H9 (cell line): Measurements from ENCODE around the gene CNNM4. TPM values are rescaled to one million over a fixed set of nuclear protein-coding genes. Genes with fewer than 3 reads are reported as not detected.
A peak's percentile ranks its signal among the peaks of the same experiment; 100 is the strongest.

Source experiments
- DNase-seq: peaks from one replicate; pipeline ENCODE4 v3.0.0-alpha.2; 2017
- H2AFZ ChIP-seq: one replicate; pipeline ENCODE4 v1.6.1; 2013; ENCODE audit warnings: mild to moderate bottlenecking, low read length, control low read depth, moderate library complexity
- H2AK5ac ChIP-seq: 2 replicates; pipeline ENCODE4 v1.6.1; 2013; ENCODE audit warnings: low read length, control low read depth, mixed read lengths; ENCODE audit not compliant: insufficient read length
- H2BK120ac ChIP-seq: one replicate; pipeline ENCODE4 v1.6.1; 2013; ENCODE audit warnings: low read depth, mild to moderate bottlenecking, low read length, control low read depth, inconsistent platforms; ENCODE audit not compliant: poor library complexity, severe bottlenecking
- H2BK12ac ChIP-seq: 2 replicates; pipeline ENCODE4 v1.6.1; 2013; ENCODE audit warnings: low read length, control low read depth, mixed read lengths, low read depth; ENCODE audit not compliant: insufficient read length
- H2BK15ac ChIP-seq: 2 replicates; pipeline ENCODE4 v1.6.1; 2013; ENCODE audit warnings: low read depth, low read length, control low read depth
- H2BK20ac ChIP-seq: one replicate; pipeline ENCODE4 v1.6.1; 2013; ENCODE audit warnings: low read depth, mild to moderate bottlenecking, low read length, control low read depth, inconsistent platforms; ENCODE audit not compliant: poor library complexity, severe bottlenecking
- H2BK5ac ChIP-seq: 2 replicates; pipeline ENCODE4 v1.6.1; 2013; ENCODE audit warnings: low read length, control low read depth, mixed read lengths; ENCODE audit not compliant: insufficient read length
- H3K14ac ChIP-seq: 2 replicates; pipeline ENCODE4 v1.6.1; 2013; ENCODE audit warnings: low read length, control low read depth; ENCODE audit not compliant: insufficient read depth
- H3K18ac ChIP-seq: 2 replicates; pipeline ENCODE4 v1.6.1; 2013; ENCODE audit warnings: low read depth, mild to moderate bottlenecking, mixed read lengths, low read length, control low read depth; ENCODE audit not compliant: insufficient read length
- H3K23ac ChIP-seq: 2 replicates; pipeline ENCODE4 v1.6.1; 2013; ENCODE audit warnings: low read length, control low read depth, mixed read lengths, low read depth; ENCODE audit not compliant: insufficient read length
- H3K23me2 ChIP-seq: 2 replicates; pipeline ENCODE4 v1.6.1; 2013; ENCODE audit warnings: low read depth, mild to moderate bottlenecking, mixed read lengths, low read length, control low read depth; ENCODE audit not compliant: insufficient read length, poor library complexity, severe bottlenecking
- H3K27ac ChIP-seq: 2 replicates; pipeline ENCODE4 v1.5.1; 2013; ENCODE audit warnings: low read length, control low read depth, mixed read lengths, low read depth; ENCODE audit not compliant: insufficient read length
- H3K27me3 ChIP-seq: 2 replicates; pipeline ENCODE4 v1.6.1; 2013; ENCODE audit warnings: low read length, control low read depth, inconsistent platforms; ENCODE audit not compliant: insufficient read depth
- H3K4ac ChIP-seq: 2 replicates; pipeline ENCODE4 v1.6.1; 2013; ENCODE audit warnings: low read depth, mild to moderate bottlenecking, control low read depth, inconsistent platforms, low read length, moderate library complexity
- H3K4me1 ChIP-seq: 2 replicates; pipeline ENCODE4 v1.6.1; 2013; ENCODE audit warnings: low read length, control low read depth, inconsistent platforms; ENCODE audit not compliant: insufficient read depth
- H3K4me2 ChIP-seq: 2 replicates; pipeline ENCODE4 v1.6.1; 2013; ENCODE audit warnings: low read length, control low read depth, mixed read lengths; ENCODE audit not compliant: insufficient read length, insufficient read depth
- H3K56ac ChIP-seq: 2 replicates; pipeline ENCODE4 v1.6.1; 2013; ENCODE audit warnings: low read depth, mild to moderate bottlenecking, mixed read lengths, low read length, control low read depth; ENCODE audit not compliant: insufficient read length
- H3K79me1 ChIP-seq: 2 replicates; pipeline ENCODE4 v1.6.1; 2013; ENCODE audit warnings: low read depth, mild to moderate bottlenecking, moderate library complexity, low read length, control low read depth, inconsistent platforms; ENCODE audit not compliant: insufficient read depth, poor library complexity, severe bottlenecking
- H3K79me2 ChIP-seq: 2 replicates; pipeline ENCODE4 v1.6.1; 2013; ENCODE audit warnings: low read length, control low read depth, inconsistent platforms; ENCODE audit not compliant: insufficient read depth
- H3K9ac ChIP-seq: 2 replicates; pipeline ENCODE4 v1.6.1; 2013; ENCODE audit warnings: low read length, control low read depth, mixed read lengths; ENCODE audit not compliant: insufficient read length; ENCODE audit errors: extremely low read depth
- H3K9me3 ChIP-seq: one replicate; pipeline ENCODE4 v1.6.1; 2013; ENCODE audit warnings: low read depth, low read length, inconsistent platforms; ENCODE audit not compliant: control insufficient read depth
- H3T11ph ChIP-seq: one replicate; pipeline ENCODE4 v1.6.1; 2013; ENCODE audit warnings: mild to moderate bottlenecking, low read length, control low read depth, inconsistent platforms
- H4K20me1 ChIP-seq: one replicate; pipeline ENCODE4 v1.6.1; 2013; ENCODE audit not compliant: control insufficient read depth, insufficient read length, insufficient read depth
- H4K5ac ChIP-seq: 2 replicates; pipeline ENCODE4 v1.6.1; 2013; ENCODE audit warnings: low read depth, mild to moderate bottlenecking, mixed read lengths, low read length, control low read depth; ENCODE audit not compliant: insufficient read length
- H4K8ac ChIP-seq: replicated peaks from 2 replicates; pipeline ENCODE4 v1.6.1; 2013; ENCODE audit warnings: low read length, control low read depth, mixed read lengths, low read depth; ENCODE audit not compliant: insufficient read length
- H4K91ac ChIP-seq: 2 replicates; pipeline ENCODE4 v1.6.1; 2013; ENCODE audit warnings: low read depth, mild to moderate bottlenecking, moderate library complexity, mixed read lengths, low read length, control low read depth; ENCODE audit not compliant: insufficient read length
- H3K27ac Mint-ChIP-seq, 3 experiments: 2 replicates in 2 of 3; 3 replicates in 1 of 3; pipeline ENCODE4 v1.8.0; 2020 to 2021; ENCODE audit warnings: mixed read lengths in 3 of 3, mild to moderate bottlenecking in 1 of 3, moderate library complexity in 1 of 3
- H3K27me3 Mint-ChIP-seq: 2 replicates; pipeline ENCODE4 v1.8.0; 2021; ENCODE audit warnings: low read depth, mild to moderate bottlenecking, moderate library complexity, mixed read lengths
- H3K36me3 Mint-ChIP-seq, 3 experiments: 2 replicates in 2 of 3; 3 replicates in 1 of 3; pipeline ENCODE4 v1.8.0; 2020 to 2021; ENCODE audit warnings: low read depth in 3 of 3, mixed read lengths in 3 of 3; ENCODE audit not compliant: insufficient read depth in 1 of 3
- H3K4me1 Mint-ChIP-seq, 2 experiments: 2 replicates each; pipeline ENCODE4 v1.8.0; 2020; ENCODE audit warnings: mixed read lengths in 2 of 2
- H3K4me3 Mint-ChIP-seq, 2 experiments: 2 replicates in 1 of 2; 3 replicates in 1 of 2; pipeline ENCODE4 v1.8.0; 2020 to 2021; ENCODE audit warnings: mild to moderate bottlenecking in 2 of 2, mixed read lengths in 2 of 2, moderate library complexity in 1 of 2
- H3K9me3 Mint-ChIP-seq, 2 experiments: 2 replicates in 1 of 2; 3 replicates in 1 of 2; pipeline ENCODE4 v1.8.0; 2020; ENCODE audit warnings: mild to moderate bottlenecking in 2 of 2, mixed read lengths in 2 of 2, moderate library complexity in 1 of 2
- WGBS: extraction: QIAGEN DNeasy Blood & Tissue Kit; methylation state at CpG from one replicate; pipeline ENCODE4 v1.1.7; 2013; ENCODE audit warnings: missing lambda C conversion rate, low lambda C conversion rate, mixed read lengths; ENCODE audit not compliant: insufficient read length; ENCODE audit errors: extremely low coverage; 5-methylcytosine and 5-hydroxymethylcytosine counted together
- total RNA-seq: library from RNA; stranded (reverse); gene quantifications from 2 replicates; pipeline ENCODE4 v1.2.1, GENCODE V29; 2021
- TF ChIP-seq, protein P1 (sequence below): fragments of 200-600 bp; sonication (generic); conservative IDR thresholded peaks from 3 replicates; pipeline ENCODE4 v1.8.0; 2021; ENCODE audit warnings: antibody characterized with exemption, mild to moderate bottlenecking

CNNM4 gene
- total RNA-seq, 1 experiment from 2014 or later = 8.5 TPM

DNA sequence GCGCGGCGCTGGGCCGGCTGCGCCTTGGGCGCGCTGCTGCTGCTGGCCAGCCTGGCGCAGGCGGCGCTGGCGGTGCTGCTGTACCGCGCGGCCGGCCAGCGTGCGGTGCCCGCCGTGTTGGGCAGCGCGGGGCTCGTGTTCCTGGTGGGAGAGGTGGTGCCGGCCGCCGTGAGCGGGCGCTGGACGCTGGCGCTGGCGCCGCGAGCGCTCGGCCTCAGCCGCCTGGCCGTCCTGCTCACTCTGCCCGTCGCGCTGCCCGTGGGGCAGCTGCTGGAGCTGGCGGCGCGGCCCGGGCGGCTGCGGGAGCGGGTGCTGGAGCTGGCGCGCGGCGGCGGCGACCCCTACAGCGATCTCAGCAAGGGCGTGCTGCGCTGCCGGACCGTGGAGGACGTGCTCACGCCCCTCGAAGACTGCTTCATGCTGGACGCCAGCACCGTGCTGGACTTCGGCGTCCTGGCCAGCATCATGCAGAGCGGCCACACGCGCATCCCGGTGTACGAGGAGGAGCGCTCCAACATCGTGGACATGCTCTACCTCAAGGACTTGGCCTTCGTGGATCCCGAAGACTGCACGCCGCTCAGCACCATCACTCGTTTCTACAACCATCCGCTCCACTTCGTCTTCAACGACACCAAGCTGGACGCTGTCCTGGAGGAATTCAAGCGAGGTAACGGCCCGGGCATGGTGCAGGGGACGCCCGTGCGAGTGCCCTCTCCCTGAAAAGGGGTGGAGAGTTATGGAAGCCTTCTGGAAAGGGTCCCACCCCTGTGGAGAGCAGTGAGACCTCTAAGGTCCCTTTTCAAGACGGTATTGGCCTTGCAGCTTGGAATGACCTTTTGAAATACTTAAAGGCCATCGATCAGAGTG lies 56.4 kb downstream of the CNNM4 start:
- no peak overlapping the region for H2AK5ac ChIP-seq
- H3K27me3 Mint-ChIP-seq = peaks cover 1% of the 10 kb centered on the region; the same call in 1 of the 2 replicates
- H4K5ac ChIP-seq = no peak overlapping the region
- H3K4me1 Mint-ChIP-seq = peaks cover 46 to 49% of the 10 kb centered on the region in 2 experiments
- peaks cover 2% of the 10 kb centered on the region; the same call in 1 of the 2 replicates for H3K79me2 ChIP-seq
- H2BK120ac ChIP-seq = no peak overlapping the region
- H3K9me3 ChIP-seq = no peaks in the 10 kb centered on the region
- no peak overlapping the region for H3K18ac ChIP-seq
- peak overlapping the region; percentile 78 to 88 for H3K4me3 Mint-ChIP-seq
- peak overlapping the region; percentile 10; the same call in 1 of the 2 replicates for H3K14ac ChIP-seq
- H2BK20ac ChIP-seq = no peak overlapping the region
- H3K4ac ChIP-seq = no peak overlapping the region
- no peak overlapping the region for H3K27ac ChIP-seq
- peaks cover 3% of the 10 kb centered on the region; the same call in 1 of the 2 replicates for H3K4me1 ChIP-seq
- H3K79me1 ChIP-seq = peaks cover 2% of the 10 kb centered on the region
- peaks cover 14 to 34% (median 31%) of the 10 kb centered on the region in 3 experiments for H3K36me3 Mint-ChIP-seq
- no peak overlapping the region for H3K56ac ChIP-seq
- H4K20me1 ChIP-seq = peaks cover 2% of the 10 kb centered on the region
- H3K4me2 ChIP-seq = peak overlapping the region; percentile 85
- peak overlapping the region; percentile 59 for H3K9ac ChIP-seq
- peaks cover 7% of the 10 kb centered on the region for H3K23me2 ChIP-seq
- H4K91ac ChIP-seq = no peak overlapping the region
- no peak overlapping the region for H3T11ph ChIP-seq
- H2BK5ac ChIP-seq = no peak overlapping the region
- no peak overlapping the region; the same call in 1 of the 2 replicates for H2BK15ac ChIP-seq
- DNase-seq = no peak
- H4K8ac ChIP-seq = no peak overlapping the region
- no CpG with 5 or more reads among the region's 89 CpGs for WGBS
- H3K27me3 ChIP-seq = no peaks in the 10 kb centered on the region
- no peak overlapping the region for H2AFZ ChIP-seq
- no peak overlapping the region for H3K23ac ChIP-seq
- no peak overlapping the region for H3K27ac Mint-ChIP-seq
- H3K9me3 Mint-ChIP-seq = no peaks in the 10 kb centered on the region; a peak in 1 of 5 replicates
- TF ChIP-seq, protein P1, sequence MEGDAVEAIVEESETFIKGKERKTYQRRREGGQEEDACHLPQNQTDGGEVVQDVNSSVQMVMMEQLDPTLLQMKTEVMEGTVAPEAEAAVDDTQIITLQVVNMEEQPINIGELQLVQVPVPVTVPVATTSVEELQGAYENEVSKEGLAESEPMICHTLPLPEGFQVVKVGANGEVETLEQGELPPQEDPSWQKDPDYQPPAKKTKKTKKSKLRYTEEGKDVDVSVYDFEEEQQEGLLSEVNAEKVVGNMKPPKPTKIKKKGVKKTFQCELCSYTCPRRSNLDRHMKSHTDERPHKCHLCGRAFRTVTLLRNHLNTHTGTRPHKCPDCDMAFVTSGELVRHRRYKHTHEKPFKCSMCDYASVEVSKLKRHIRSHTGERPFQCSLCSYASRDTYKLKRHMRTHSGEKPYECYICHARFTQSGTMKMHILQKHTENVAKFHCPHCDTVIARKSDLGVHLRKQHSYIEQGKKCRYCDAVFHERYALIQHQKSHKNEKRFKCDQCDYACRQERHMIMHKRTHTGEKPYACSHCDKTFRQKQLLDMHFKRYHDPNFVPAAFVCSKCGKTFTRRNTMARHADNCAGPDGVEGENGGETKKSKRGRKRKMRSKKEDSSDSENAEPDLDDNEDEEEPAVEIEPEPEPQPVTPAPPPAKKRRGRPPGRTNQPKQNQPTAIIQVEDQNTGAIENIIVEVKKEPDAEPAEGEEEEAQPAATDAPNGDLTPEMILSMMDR = no peak
- H2BK12ac ChIP-seq = no peak overlapping the region
